Activated T-helper 2 cell treated with anti-CD3 and anti-CD28 coated beads, Interferon-gamma antibody, Interleukin-2, Interleukin-4, amounts not matched to agents 10 μg/mL and 5 μg/mL and 100 μg/mL, durations not matched to agents 14 hours and 24 hours and 36 hours (primary cell): Measurements from ENCODE around the gene PSPC1. TPM values are rescaled to one million over a fixed set of nuclear protein-coding genes. Genes with fewer than 3 reads are reported as not detected.

Source experiments
- DNase-seq: peaks from one replicate; pipeline ENCODE4 v3.0.0; 2021; ENCODE audit warnings: low spot score
- H3K27ac Mint-ChIP-seq: one replicate; pipeline ENCODE4 v1.8.0; 2021; ENCODE audit warnings: mixed read lengths
- H3K27me3 Mint-ChIP-seq: one replicate; pipeline ENCODE4 v1.8.0; 2021; ENCODE audit warnings: low read depth, mixed read lengths
- H3K36me3 Mint-ChIP-seq: one replicate; pipeline ENCODE4 v1.8.0; 2021; ENCODE audit warnings: low read depth, mixed read lengths
- H3K4me1 Mint-ChIP-seq: one replicate; pipeline ENCODE4 v1.8.0; 2021; ENCODE audit warnings: low read depth, mixed read lengths
- H3K4me3 Mint-ChIP-seq: one replicate; pipeline ENCODE4 v1.8.0; 2021; ENCODE audit warnings: low read depth, mild to moderate bottlenecking, moderate library complexity, mixed read lengths
- H3K9me3 Mint-ChIP-seq: one replicate; pipeline ENCODE4 v1.8.0; 2021; ENCODE audit warnings: mixed read lengths
- intact Hi-C: fragments of 100-400 bp; cut with micrococcal nuclease; formaldehyde crosslinking; loops from one replicate; pipeline ENCODE4 v1.15.1; 2023
- total RNA-seq: library from RNA; stranded (reverse); gene quantifications from 2 replicates; pipeline ENCODE4 v1.2.3, GENCODE V29; 2022

PSPC1 gene
- total RNA-seq, 1 donor from 2014 or later = 68.8 TPM

DNA sequence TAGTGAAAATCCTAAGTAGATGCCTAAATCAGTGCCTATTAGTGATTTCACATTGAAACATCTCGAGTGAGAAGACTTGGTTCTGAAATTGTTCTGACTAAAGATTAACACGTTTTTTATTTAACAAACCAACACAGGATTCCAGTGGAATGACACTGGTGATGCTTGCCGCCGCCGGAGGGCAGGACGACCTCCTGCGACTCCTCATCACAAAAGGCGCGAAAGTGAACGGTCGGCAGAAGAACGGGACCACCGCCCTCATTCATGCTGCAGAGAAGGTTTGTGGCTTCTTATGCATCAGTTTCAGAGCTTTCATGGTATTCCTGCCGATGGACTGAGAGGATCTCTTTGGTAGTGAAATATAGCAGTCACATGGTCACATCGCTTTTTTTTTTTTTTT lies 121.2 kb downstream of the PSPC1 start:
- Mint-ChIP-seq H3K4me3 (no peak overlapping the region), H3K9me3 (no peaks in the 10 kb centered on the region), H3K27me3 (no peaks in the 10 kb centered on the region), H3K36me3 (peaks cover 70% of the 10 kb centered on the region), H3K4me1 (no peaks in the 10 kb centered on the region), H3K27ac (no peak overlapping the region)
- no peak for DNase-seq
- intact Hi-C loops = no loop called here

GRCh38 chr13:19661126-19661525 lies 121.6 kb downstream of the PSPC1 start:
- no peaks in the 10 kb centered on the region for H3K4me1 Mint-ChIP-seq
- no peaks in the 10 kb centered on the region for H3K27me3 Mint-ChIP-seq
- peaks cover 65% of the 10 kb centered on the region for H3K36me3 Mint-ChIP-seq
- DNase-seq = no peak
- H3K9me3 Mint-ChIP-seq = no peaks in the 10 kb centered on the region
- intact Hi-C loops = no loop called here
- no peak overlapping the region for H3K4me3 Mint-ChIP-seq
- H3K27ac Mint-ChIP-seq = no peak overlapping the region

- Mint-ChIP-seq H3K27me3 (no peaks in the 10 kb centered on the region), H3K9me3 (no peaks in the 10 kb centered on the region), H3K36me3 (peaks cover 58% of the 10 kb centered on the region), H3K4me1 (no peaks in the 10 kb centered on the region), H3K4me3 (no peak overlapping the region), H3K27ac (no peak overlapping the region)
- intact Hi-C loops = no loop called here
- DNase-seq = no peak
Observed at GRCh38 chr13:19658831-19659230, 123.9 kb downstream of the PSPC1 start.

DNA sequence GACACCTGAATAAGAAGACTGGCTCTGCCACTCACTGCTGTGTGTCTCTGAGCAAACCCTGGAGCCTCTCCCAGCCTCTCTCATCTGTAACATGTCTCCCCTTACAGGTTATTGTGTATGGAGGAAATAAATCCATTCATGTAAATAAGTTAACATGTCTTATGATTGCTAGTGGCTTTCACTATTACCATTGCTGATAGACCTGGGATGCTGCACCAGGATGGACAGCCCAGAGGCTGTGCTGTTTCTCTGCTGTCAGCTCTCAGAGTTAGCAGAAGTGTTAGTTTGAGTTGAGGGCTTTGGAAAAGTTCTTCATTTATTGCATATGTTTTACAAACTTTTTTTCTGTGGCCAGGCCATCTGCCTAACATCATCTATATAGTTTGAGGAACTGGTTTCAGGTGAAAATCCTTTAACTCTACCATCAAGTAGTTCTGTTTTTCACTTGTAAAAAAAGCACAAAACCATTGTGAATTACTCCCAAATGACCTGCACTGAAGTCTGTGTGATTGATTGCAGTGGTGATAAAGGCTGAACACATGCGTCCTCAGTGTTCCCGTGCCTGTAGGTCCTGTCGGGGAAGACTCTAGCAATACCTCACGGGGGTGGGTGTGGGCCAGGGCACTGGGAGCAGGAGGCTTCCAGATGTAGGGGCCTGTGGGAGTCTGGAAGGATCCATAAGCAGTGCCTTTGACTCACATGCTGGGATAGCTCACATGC lies 124.7 kb downstream of the PSPC1 start:
- intact Hi-C loops = no loop called here
- H3K27me3 Mint-ChIP-seq = no peaks in the 10 kb centered on the region
- no peak overlapping the region for H3K4me3 Mint-ChIP-seq
- no peaks in the 10 kb centered on the region for H3K4me1 Mint-ChIP-seq
- no peaks in the 10 kb centered on the region for H3K9me3 Mint-ChIP-seq
- no peak overlapping the region for H3K27ac Mint-ChIP-seq
- peaks cover 55% of the 10 kb centered on the region for H3K36me3 Mint-ChIP-seq
- no peak for DNase-seq

Other genes with a start within 250 kb of the PSPC1 start
- not detected in 2 replicates for gene TPTE2, start 221.4 kb downstream of the PSPC1 start, total RNA-seq
- 43.5 and 46.4 TPM in 2 replicates for gene MPHOSPH8, start 149.3 kb downstream of the PSPC1 start, total RNA-seq
- 13.7 and 16.1 TPM in 2 replicates for gene ZMYM5, start 80.7 kb upstream of the PSPC1 start, total RNA-seq
- 73.2 and 74.6 TPM in 2 replicates for gene ZMYM2, start 175.8 kb upstream of the PSPC1 start, total RNA-seq